Measurements from ENCODE around the gene PTCD3.

The PTCD3 gene

DNA sequence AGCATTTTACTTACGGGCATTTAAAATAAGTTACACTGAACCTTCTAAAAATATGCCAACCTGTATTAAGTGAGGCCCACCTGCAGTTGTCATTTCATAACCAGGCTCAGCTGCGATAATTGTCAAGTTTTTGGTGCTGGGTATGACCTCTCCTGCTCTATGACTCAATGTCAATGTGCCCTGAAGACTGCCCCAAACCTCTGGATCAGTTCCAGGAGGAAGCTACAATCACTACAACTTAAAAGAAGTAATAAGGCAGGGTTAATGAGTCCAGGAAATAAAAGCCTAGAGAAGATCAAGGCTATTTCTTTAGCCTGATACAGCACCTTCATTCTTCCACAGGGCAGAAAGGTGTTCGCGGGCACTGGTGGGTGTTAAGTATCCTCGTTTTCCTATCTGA lies 23.3 kb upstream of the PTCD3 start:
- DNase-seq (ENCODE audit: low spot score), result no peak

- DNase-seq (ENCODE audit: low spot score), result no peak
These were observed 17.8 kb upstream of the PTCD3 start for GRCh38 chr2:86087936-86088850.

- no peak for DNase-seq (ENCODE audit: low spot score)
These were observed 11.8 kb upstream of the PTCD3 start for GRCh38 chr2:86094229-86094628.

DNA sequence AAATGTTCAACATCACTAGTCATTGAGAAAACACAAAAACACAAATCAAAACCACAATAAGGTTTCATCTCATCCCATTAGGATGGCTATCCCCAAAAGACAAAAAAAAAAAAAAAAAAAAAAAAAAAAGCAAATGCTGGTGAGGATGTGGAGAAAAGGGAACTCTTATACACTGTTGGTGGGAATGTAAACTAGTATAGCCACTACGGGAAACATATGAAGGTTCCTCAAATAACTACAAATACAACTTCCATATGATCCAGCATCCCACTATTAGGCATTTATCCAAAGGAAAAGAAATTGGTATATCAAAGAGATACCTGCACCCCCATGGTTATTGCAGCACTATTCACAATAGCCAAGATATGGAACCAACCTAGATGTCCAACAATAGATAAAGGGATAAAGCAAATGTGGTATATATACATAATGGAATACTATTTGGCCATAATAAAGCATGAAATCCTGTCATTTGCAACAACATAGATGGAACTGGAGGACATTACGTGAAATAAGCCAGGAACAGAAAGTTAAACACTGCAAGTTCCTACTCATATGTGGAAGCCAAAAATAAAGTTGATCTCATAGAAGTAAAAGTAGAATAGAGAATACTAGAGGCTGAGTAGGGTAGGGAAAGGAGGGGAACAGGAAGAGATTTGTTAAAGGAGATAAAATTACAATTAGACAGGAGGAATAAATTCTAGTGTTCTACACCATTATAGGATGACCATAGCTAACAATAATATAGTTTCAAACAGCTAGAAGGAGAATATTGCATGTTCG lies 8.7 kb upstream of the PTCD3 start:
- DNase-seq (ENCODE audit: low spot score), result no peak

DNA sequence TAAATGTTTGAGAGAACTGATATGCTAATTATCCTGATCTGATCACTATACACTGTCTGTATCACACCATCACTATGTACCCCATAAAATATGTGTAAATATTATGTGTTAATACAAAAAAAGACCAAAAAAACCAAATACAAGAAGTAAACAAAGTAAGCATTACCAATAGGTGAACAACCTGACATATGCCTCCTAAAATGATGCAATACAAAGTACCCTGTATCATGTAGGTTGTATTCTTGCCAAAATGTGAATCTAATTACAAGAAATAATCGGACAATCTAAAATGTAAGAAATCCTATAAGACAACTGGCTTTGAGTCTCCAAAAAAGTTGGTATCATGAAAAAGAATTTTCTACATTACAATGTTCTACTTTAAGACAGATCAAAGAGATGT lies 8.1 kb upstream of the PTCD3 start:
- DNase-seq (ENCODE audit: low spot score), result no peak

GRCh38 chr2:86102157-86102556 lies 3.9 kb upstream of the PTCD3 start:
- no peak for DNase-seq (ENCODE audit: low spot score)

DNA sequence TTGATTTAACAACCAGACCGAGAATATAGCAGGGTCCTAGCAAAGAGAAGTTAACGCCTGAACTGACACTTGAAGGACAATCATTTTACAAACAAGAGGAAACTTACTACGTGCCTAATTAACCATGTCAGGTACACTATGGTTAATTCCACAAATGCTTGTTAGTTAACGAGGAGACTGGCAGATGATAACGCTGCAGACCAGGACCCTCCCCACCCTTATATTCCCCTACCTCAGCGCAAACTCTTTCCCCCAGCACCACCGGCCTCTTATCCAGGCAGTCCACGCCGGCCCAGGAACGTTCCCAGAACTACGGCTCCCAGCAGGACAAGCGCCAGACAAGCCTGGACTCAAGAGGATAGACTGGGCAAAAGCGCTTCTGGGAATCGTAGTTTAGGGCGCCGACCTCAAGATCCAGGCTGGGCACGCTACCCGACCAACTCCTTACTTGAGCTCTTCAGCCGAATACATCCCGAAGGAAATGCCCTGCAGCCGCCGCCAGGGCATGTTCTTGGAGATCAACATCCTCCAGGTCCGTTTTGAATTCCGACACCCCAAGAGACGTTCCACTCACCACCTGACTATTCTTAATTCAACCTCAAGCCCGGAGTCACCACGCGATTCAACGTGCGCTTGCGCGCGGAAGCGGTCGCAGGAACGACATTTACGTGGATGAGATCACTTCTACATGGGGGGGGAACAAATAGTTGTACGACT lies 625 bp upstream of the PTCD3 start, which contains the start of gene POLR1A:
Gene POLR1A (minus strand): TSS at position 635 of the 717 bp plus-strand sequence. CDS start 110 bp downstream, at position 525.
- peak; percentile 95 for DNase-seq (ENCODE audit: low spot score)

- no peak for DNase-seq (ENCODE audit: low spot score)
These were observed 996 bp downstream of the PTCD3 start for GRCh38 chr2:86107031-86107430.

GRCh38 chr2:86118130-86118529 lies 12.1 kb downstream of the PTCD3 start:
- DNase-seq (ENCODE audit: low spot score), result no peak

- DNase-seq (ENCODE audit: low spot score), result no peak
These were observed 17.4 kb downstream of the PTCD3 start for GRCh38 chr2:86123328-86123925.

DNA sequence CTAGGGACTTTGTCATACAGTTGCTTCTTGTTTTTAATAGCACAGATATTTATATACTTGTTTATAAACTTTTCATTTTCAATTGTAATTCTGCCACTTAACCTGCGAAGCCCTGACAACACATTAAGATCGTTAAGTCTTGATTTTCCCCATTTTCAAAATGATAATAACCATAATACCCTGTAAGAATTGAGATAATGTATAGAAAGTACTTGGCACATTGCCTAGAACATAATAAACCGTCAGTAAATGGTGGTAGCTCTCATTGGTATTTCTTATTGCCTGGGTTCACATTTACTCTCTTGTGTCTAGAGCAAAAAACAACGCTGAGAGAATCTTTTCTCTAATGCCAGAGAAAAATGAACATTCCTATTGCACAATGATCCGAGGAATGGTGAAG lies 18.6 kb downstream of the PTCD3 start:
- no peak for DNase-seq (ENCODE audit: low spot score)

- no peak for DNase-seq (ENCODE audit: low spot score)
These were observed 28.7 kb downstream of the PTCD3 start for GRCh38 chr2:86134709-86135108.

DNA sequence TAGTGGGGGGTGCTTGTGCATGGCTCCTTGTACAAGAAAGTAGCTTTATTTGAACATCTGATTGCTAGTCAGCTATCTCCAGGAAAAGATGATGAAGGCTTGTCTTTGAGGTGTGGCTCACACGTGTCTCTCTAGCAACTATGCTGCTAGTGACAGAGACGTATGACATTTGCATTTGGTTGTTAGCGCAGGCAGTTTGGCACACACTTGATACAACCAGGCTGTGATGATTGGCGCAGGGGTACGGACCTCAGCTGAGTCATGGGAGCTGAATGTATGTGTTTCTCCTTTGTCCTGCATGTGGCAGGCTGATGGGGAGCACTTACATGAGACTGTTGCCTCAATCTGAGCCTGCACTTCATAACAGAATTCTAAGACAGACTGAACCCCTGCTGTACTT lies 29.6 kb downstream of the PTCD3 start:
- DNase-seq (ENCODE audit: low spot score), result no peak

- no peak for DNase-seq (ENCODE audit: low spot score)
These were observed 30.1 kb downstream of the PTCD3 start for GRCh38 chr2:86136141-86136540.

- DNase-seq (ENCODE audit: low spot score), result no peak
These were observed 32.9 kb downstream of the PTCD3 start for GRCh38 chr2:86138736-86139625.

DNA sequence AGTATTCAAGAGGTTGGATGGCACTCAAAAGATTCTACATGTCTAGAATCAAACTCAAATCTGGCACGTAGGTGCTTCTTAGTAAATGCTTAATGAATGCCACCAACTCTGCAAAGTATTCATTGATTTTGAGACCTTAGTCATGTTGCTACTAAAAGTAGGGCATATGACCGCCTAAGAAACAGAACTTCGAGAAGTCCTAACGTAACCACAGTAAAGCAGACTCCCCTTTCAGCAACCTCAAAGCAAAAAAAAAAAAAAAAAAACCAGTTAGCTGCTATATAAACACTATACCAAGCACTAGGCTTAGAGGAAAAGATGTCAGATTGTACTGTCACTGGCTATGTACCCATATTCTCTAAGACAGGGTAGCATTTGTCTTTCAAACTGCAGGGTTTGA lies 33.9 kb downstream of the PTCD3 start:
- no peak for DNase-seq (ENCODE audit: low spot score)

GRCh38 chr2:86140969-86141392 lies 34.9 kb downstream of the PTCD3 start:
- DNase-seq (ENCODE audit: low spot score), result no peak

DNA sequence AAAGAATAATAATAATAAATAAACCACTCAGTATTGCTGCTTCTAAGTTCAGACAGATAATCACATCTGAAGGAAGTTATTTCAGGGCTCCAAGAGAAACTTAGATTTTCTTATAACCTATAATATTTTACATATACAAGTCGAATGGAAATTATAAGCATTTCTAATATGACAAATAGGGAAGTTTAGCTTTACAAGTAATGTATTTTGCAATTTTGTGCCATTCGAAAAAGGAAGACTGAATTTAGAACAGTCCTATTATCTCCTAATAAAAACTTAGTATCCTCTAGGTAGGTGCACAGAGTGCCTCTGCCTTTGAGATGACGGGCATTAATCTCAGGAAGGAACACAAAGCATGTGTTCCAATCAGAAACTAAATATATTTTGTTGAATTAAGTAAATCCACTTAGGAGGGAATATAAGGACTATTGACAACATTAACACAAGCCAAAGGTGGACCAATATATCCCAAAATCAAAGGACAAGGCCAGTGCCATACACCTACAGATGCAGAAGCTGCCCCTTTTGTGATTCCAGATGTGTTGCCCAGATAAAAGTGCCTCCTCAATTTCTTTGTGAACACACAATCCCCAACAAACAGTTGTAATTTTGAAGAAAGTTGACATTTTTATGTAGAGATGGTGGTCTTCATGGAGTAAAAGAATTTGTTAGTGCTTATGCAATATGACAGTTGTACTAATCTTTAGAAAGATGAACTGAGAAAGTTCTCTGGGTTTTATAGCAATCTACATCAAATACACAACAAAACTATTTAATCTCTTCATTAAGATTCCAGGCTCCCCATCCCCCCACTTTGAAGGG lies 36.6 kb downstream of the PTCD3 start:
- no peak for DNase-seq (ENCODE audit: low spot score)

DNA sequence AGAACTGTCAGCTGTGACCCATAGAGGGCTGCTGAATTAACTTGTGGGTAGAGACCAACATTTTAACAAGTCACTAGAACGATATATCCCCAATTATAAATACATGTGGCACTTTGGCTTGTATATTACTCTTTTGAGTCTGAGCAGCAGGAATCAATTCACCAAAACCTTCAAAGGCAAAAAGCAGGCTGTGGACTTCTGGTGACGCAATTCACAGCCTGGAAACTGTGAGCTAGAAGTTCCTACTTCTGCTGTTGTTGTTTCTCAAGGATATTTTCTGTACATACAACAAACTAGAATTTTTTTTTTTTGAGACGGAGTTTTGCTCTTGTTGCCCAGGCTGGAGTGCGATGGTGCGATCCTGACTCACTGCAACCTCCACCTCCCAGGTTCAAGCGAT lies 37.3 kb downstream of the PTCD3 start:
- no peak for DNase-seq (ENCODE audit: low spot score)
